HG02571 (cell line): ENCODE results near the gene HS3ST3A1.

Source experiments
- ATAC-seq: cut with Tn5 transposase; IDR thresholded peaks from one replicate; pipeline ENCODE4 v1.9.1; 2021; ENCODE audit warnings: mild to moderate bottlenecking, moderate library complexity; ENCODE audit not compliant: unreplicated experiment

Gene HS3ST3A1

DNA sequence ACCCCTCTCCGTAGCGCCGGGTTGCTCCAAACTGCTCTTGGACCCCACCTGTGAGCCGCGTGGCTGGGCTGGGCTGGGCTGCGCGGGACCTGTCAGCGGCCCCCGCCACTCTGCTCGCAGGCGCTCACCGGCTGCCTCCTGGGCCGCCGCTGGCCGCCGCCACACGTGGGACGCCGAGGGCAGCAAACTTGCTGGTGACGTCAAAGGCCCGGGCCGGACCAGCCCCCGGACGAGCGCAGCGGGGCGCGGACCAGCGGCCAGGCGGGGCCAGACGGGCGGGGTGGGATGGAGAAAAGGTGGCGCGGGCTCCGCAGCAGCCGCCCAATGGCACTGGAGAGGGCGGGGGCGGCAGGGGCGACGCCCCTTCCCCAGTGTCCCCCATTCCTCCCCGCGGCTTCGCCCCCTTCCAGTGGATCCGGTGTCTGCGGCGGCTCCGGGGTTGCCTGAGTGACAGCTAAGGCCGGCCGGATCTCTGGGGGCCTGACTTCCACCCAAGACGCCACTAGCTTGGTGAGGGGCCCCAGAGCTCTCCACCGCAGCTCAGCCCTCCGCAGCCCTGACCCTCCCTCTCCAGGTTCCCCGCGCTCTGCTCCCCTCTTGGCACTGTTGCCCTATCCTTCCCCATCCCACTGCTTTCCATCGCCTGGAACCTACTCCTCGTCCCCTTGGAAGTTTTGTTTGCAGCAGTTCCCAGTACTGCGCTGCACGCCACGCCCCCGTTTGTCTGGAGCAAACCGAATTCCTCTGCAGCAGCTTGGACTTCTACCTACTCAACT, at the start of gene HS3ST3A1:
Gene HS3ST3A1 (minus strand): TSS at position 154 of the 776 bp plus-strand sequence. CDS start 800 bp downstream, outside the sequence.
- ATAC-seq = no peak

DNA sequence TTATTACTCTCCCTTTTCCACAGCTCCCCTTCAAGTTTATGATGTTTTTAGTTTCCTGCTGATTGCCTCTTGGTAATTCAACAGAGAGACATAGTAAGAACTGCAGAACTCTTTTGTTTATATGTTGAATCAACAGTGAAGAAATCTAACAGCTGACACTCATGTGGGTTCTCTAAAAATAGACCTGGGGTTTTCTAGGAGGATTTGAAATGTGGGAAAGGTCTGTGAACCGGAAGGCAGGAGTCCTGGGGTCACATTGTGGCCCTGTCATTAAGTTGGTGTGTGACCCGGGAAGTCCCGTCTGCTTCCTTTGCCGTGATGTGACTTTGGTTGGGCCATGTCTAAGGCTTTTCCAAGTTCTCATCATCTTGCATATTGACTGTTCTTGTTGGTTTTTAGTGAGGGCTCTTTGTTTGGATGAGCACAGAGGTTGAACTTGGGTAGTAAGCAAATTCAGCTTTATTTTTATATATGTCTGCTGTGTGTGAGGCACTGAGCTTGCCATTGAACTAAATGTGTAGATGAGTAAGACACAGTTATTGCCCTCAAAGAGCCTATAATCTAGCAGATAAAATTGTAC, 48.5 kb upstream of the HS3ST3A1 start:
- ATAC-seq = no peak

DNA sequence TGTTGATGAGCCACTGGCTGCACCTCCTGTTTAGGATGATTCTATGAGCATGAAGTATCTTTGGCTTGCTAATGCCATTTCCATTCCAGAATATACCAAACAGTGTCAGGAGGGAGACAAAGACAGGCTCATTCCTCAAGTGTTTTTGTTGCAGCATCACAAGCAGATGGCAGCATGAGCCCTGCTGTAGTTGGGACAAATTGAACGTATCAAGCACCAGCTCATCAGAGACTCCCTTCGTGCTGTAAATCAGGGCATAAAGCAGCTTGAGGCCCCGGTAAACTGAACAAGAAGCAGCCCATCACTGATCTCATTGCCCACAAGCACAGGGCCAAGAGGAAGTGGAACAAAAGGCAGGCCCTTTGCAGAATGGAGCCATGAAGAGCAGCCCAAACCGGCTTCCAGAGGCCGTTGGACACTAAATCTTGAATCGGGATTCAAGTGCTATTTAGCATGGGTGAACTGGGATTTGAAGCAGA, 45.9 kb upstream of the HS3ST3A1 start:
- no peak for ATAC-seq

DNA sequence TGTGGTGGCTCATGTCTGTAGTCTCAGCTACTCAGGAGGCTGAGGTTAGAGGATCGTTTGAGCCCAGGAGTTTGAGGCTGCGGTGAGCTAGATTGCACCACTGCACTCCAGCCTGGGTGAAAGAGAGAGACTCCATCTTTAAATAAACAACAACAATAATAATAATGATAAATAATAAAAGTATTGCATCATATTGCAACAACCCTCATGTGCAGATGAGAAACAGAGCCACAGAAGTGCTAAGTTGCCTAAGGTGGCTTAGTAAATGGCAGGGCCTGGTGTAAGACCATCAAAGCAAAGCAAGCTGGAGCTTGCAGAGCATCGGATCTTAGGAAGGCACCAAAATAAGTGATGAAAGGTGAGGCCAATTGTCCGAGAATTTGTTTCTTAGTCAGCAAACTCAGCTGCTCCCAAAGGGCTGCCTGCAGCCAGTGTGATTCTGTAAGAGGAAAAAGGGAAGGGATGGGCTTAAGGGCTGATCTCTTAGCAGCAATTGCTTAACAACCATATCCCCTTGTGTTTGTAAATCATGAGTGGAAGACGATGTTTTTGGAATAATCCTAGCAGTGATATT, 45.3 kb upstream of the HS3ST3A1 start:
- ATAC-seq = no peak

DNA sequence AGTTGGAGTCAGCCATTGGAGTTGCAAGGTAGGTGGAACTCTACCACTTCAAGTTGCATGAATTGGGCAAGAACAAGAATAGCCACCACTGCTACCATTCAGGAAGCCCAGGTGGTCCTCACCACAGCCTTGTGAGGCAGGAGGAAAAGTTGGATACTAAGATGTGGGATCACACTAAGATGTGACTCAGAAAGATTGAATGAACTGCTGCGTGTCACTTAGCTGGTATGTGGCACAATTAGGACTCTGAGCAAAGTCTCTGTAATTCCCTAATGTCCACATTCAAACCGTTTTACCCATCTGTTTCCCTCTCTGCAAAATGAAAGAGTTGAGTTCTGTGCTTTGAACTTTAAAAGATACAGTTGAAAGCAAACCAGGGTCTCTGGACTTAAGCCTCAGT, 44.7 kb upstream of the HS3ST3A1 start:
- no peak for ATAC-seq

DNA sequence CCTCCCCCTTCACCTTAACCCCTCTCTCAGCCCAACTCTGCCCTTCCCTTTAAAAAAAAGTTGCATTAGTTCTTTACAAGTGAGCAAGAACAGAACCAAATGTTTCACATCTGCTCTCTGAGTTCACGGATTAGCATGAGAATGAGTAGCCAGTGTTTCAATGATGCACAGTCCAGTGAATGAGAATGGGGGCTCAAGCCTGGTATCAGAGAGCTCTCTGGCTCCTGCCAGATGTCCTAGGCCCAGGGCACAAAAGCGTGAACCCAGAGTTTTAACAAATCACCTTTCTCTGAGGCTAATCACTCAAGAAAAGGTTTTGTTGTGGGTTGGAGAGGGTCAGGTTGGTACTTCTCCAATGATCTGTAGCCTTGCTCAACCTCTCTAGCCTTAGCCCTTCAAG, 41.5 kb upstream of the HS3ST3A1 start:
- no peak for ATAC-seq

DNA sequence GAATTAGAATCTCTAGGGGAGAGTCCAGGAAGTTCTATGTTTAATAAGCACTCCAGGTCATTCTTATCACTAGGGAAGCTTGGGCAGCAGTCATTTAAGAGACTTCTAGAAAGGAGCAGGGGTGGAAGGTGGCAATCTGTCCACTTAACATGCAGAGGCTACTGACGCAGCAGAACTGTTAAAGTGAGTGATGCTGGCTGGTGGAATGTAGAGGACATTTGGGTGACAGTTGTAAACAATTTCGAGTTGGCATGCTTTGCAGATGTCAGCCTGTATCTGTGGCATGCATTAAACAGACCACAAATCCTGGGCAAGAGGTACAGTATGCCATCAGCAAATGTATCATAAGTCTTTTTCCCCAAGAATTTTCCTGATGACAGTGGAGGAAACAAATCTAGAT, 40.5 kb upstream of the HS3ST3A1 start:
- no peak for ATAC-seq

DNA sequence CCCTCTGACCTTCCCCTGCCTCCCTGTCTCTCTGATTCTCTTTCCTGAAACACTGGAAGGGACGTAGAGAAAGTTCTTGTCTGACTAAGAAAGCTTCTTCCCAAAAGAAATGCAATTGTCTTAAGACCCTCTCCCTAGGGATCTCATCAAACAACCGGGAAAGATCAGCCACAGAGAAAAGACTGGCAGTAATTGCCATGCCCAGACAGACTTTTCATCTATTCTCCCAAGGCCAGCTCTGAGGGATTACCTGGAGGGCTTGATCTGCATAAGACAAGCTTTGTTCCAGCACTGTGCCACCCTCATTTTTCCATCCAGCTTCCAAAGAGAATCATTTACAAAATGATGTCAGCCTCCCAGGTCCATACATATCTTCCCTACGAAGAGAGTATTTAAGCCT, 38.8 kb upstream of the HS3ST3A1 start:
- ATAC-seq = no peak

DNA sequence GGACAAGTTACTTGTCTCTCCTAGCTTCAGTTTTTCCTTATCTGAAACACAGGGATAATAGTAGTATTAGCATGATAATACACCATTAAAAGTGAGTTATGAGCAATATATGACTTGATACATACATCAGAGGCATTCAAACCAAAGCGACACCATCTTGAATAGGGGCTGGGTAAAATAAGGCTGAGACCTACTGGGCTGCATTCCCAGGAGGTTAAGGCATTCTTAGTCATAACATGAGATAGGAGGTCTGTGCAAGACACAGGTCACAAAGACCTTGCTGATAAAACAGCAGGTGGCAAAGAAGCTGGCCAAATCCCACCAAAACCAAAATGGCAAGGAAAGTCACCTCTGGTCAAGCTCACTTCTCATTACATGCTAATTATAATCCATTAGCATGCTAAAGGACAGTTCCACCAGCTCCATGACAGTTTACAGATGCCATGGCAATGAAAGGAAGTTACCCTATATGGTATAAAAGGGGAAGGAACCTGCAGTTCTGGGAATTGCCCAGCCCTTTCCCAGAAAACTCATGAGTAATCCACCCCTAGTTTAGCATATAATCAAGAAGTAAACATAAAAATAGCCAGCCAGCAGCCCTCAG, 37.2 kb upstream of the HS3ST3A1 start:
- no peak for ATAC-seq

DNA sequence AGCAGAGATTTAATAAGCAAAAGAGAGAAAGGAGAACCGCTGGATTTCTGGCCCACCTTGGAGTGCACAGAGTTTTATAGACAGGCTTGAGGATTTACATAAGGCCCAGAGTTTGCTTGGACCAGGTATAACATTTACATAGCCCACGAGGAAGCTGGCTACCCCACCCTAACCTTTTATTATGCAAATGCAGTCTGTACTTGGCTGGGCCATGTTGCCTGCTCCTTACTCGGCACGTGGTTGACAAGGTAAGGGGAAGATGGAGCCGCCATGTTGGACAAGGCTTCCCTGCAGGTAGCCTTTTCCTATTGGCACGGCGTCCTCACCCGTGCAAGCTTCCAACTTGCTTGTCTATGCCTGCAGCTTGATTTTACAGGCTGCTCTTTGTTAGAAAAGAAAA, 35.2 kb upstream of the HS3ST3A1 start:
- ATAC-seq = no peak

DNA sequence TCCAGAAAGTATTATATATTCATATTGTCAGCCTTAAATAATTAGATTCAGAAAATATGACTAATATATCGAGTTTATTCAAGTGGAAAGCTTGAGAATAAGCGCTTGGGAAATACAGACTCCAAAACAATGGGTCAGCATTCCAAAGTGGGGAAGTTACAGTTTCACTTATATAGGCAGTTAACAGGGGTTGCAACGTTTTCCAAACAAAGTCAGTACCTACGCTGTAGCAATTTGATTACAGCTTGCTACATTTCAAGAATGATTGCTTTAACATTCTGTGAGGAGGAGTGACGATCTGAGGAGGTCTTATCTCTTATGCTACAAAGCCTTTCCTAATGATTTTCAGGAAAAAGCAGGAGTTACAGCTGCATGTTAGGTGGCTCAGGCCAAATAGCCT, 34.2 kb upstream of the HS3ST3A1 start:
- no peak for ATAC-seq

DNA sequence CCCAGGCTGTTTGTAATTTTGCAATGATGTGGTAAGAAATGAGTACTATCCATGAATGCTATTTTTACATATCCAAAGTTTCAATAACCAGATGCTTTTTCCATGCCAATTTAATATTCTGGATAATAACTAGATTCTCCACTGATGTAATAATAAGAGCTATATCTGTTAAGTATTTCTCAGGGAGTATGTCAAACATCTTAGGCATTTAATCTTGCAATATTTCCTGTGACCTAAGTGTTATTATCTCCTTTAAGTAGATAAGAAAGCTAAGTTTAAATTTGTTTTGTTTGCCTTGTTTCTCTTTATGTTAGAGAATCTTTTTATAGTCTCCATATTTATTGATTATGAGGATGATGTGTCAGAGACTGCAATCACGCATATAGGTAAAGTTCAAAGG, 32.3 kb upstream of the HS3ST3A1 start:
- no peak for ATAC-seq

DNA sequence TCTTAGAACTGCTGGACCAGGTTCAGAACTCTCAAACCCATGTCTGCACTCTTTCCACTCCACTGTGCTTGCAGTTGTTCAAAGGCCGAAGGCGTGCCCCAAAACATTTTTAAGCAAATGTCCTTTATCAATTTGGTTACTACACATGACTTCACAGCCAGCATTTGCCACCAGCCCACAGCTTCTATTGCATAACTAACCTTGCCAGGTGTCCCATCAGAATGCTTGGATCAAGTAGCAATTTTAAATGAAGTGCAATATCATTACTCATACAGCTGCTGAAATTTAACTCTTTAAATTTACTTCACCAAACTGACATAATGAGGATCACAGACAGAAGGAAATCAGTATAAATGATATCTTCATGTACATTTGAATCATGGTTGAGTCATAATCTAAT, 29.8 kb upstream of the HS3ST3A1 start:
- no peak for ATAC-seq

DNA sequence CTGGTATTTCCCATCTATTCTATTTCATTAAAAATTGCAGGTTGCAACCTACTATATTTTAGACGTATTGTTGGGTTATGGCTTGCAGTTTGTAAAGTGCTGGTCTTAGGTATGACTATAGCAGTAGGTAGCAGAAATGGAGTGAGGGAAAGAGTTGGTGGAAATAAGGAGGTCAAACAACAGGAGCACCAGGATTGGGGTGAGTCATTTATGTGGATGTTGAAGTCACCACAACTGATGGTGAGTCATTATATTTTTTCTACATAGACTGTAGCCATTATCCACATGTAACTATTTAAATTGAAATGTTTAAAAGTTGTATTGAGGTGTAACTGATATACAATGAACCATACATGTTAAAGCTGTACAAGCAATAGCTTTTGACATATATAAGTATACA, 25.0 kb upstream of the HS3ST3A1 start:
- no peak for ATAC-seq

DNA sequence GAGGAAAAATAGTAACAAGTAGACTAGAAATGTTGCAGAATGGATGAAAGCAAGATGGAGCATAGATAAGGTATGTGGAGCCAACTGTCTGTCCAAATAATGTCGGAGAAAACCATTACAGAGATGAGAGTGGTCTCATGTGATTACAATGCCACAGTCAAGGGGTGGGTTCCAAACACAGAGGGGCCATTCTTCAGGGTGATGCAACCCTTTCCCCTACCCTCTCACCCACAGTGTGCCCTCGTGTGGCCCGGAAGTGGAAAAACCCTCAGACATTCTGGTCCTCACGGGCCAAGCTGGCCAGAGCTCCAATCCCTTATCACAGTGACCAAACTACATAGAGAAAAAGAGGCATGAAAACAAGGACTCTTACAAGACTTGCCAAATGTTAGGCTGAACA, 17.7 kb upstream of the HS3ST3A1 start:
- no peak for ATAC-seq

DNA sequence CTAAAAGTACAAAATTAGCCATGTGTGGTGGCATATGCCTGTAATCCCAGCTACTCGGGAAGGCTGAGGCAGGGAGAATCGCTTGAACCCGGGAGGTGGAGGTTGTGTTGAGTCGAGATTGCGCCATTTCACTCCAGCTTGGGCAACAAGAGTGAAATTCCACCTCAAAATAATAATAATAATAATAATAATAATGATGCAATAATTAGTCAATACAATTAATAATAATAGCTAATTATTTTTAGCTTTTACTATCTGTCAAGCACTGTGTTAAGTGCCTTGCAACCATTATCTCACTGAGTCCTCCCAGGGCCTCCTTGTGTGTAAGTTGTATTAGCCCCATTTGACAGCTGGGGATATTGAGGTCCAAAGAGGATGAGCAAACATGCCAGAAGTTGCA, 14.3 kb upstream of the HS3ST3A1 start:
- ATAC-seq = no peak

DNA sequence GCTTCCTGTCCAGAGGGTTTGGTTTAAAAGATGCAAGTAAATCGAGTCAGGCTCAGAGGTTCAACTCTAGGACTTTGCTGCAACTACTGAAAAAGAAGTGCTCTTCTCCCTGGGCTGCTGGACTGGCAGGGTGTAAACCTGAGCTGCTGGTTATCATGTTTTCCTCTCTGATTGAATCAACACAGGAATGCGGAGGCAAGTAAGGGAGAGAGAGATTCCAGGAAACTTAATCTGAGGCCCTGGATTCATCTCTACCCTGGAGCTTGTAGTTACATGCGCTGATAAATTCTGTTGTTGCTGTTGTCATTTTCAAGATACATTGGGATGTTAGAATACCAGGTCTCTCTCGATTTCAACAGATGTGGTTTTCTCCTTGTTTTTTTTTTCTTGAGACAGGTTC, 8.2 kb upstream of the HS3ST3A1 start:
- no peak for ATAC-seq

DNA sequence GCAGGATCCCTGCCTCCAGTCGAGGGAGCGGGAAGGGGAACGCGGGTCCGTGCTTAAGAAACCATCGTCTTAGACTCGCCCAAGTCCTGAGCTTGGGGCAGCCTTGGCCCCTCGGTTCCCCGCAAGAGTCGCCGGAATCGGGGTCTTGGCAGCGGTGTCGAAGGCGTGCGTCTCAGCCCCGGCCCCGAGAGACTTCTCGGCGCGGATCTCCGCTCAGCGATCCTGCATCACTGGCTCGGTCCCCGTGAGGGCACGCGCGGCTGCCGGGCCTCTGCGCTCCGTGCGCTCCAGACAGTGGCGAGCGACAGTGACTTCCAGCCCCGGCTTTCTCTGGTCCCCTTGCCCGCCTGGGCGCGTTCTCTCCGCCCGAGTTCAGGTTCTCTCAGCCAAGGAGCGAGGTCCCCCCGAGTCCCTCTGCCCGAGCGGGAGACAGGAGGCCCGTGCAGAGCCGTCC, 380 bp downstream of the HS3ST3A1 start:
- ATAC-seq = no peak

DNA sequence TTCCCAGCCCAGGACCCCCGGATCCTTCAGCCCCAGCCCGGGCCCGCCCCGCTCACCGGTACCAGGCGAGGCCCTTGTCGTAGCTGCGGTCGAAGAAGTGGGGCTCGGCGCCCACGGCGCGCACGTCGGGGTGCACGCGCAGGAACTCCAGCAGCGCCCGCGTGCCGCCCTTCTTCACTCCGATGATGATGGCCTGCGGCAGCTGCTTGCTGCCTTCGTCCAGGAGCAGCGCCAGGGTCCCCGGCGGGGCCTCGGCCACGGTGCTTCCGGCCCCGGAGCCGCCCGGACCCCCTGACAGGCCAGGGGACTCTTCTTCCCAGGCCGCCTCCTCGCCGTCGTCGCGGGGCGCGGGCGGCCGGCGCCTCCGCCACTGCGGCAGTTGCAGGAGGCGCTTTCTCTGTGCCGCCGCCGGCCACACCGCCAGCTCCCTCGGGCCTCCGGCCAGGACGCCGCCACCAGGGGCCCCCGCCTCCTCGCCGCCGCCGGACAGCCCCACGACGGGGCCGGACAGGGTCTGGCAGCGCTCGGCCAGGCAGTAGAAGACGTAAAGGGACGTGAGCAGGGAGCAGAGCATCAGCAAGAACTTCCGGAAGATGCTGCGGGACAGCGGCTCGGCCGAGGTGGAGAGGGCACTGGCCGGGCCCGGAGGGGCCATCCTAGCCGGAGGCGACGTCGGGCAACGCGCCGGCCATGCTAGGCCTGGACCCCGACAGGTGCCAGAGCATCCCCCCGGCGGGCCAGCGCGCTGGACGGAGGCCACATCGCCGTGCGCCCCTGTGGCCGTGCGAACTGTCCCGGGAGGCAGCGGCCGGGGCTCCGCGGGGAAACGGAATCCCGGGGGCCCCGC, 1.0 kb downstream of the HS3ST3A1 start:
- ATAC-seq = no peak

DNA sequence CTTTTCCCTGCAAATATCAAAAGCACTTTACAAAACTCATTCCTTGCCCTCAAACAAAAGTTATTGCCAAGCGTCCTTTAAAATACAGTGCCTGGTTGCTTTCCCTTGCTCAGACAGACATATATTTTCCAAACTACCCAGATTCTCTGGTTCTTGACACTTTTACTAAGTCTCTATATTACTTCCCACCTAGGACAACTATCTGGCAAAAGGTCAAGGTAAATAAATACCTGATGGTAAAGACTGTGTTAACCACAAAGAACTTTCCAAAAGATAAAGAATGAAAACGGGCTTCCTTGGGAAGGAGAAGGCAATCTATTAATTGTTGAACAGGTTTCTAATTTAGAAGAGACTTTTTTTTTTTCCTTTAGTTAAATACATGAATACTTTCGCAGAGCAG, 1.9 kb downstream of the HS3ST3A1 start:
- ATAC-seq = no peak

DNA sequence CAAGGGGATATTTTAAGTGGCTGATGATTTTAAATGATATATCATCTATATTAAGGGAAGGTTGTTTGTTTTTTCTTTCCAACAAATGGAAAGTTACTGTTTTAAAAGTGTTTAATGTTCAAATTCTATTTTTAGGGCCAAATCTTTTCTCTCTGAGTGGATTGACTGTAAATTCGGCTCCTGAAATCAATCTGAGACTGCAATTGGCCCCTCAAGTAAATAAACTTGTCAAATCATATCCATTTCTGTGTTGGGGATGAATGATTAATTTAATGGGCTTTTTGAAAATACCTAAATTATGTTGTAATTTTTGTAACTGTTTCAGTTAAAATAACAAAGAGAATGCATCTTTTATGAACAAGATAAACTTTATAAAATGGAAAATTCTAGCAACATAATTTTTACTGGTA, 2.6 kb downstream of the HS3ST3A1 start:
- ATAC-seq = no peak
